T-helper 1 cell treated with Interleukin-12 subunit alpha and Interleukin-12 subunit beta and Interleukin-4 antibody, amounts not matched to agents 30 ng/mL and 1 ng/mL, for 36 hours (primary cell): Measurements from ENCODE around the gene RORC. TPM values are rescaled to one million over a fixed set of nuclear protein-coding genes. Genes with fewer than 3 reads are reported as not detected.
"Not testable (repeated sequence)": the region's sequence is repeated elsewhere in the genome, so short reads cannot be mapped to it uniquely, and the experiment has no call there.

ENCODE experiments used
- intact Hi-C: fragments of 100-400 bp; cut with micrococcal nuclease; formaldehyde crosslinking; loops from one replicate; pipeline ENCODE4 v1.15.1; 2024
- total RNA-seq: library from RNA; stranded (reverse); gene quantifications from 2 replicates; pipeline ENCODE4 v1.2.3, GENCODE V29; 2022

The RORC gene
- total RNA-seq, 1 donor from 2014 or later = 1.5 TPM

GRCh38 chr1:151779852-151780251, 51.8 kb downstream of the RORC start:
- intact Hi-C loops = no loop called here

- intact Hi-C loops = no loop called here
Observed at GRCh38 chr1:151777317-151777716, 54.3 kb downstream of the RORC start.

- intact Hi-C loops = no loop called here
Observed at GRCh38 chr1:151776665-151777062, 54.9 kb downstream of the RORC start.

- intact Hi-C loops = no loop called here
Observed at GRCh38 chr1:151775894-151776664, 55.5 kb downstream of the RORC start.

- intact Hi-C loops = no loop called here
Observed at GRCh38 chr1:151774256-151774922, 57.2 kb downstream of the RORC start.

- intact Hi-C loops = no loop called here
Observed at GRCh38 chr1:151773702-151774101, 57.9 kb downstream of the RORC start.

GRCh38 chr1:151769270-151769669, 62.3 kb downstream of the RORC start:
- intact Hi-C loops = not testable (repeated sequence)

GRCh38 chr1:151768351-151769066, 63.1 kb downstream of the RORC start:
- intact Hi-C loops = not testable (repeated sequence)

- intact Hi-C loops = loop anchor here (1.0 to 2.0 kb wide), 9 partner anchors 26 to 483 kb away; partner anchors contain the start of genes PI4KB, RFX5, RIIAD1 and TDRKH
Observed at GRCh38 chr1:151763990-151764389, 67.6 kb downstream of the RORC start.

GRCh38 chr1:151762941-151763921, 68.4 kb downstream of the RORC start, which contains the start of gene MRPL9:
TSS of gene MRPL9 (minus strand) at chr1:151763496. CDS start at chr1:151763479, 17 bp downstream.
- intact Hi-C loops = loop anchor here (1.0 to 2.0 kb wide), 9 partner anchors 27 to 482 kb away; partner anchors contain the start of genes PI4KB, RFX5, RIIAD1 and TDRKH

- intact Hi-C loops = loop anchor here (1.0 kb wide), 1 partner anchor 11 kb away; no protein-coding TSS in a partner anchor
Observed at GRCh38 chr1:151760597-151761385, 70.8 kb downstream of the RORC start.

- intact Hi-C loops = no loop called here
Observed at GRCh38 chr1:151759241-151759640, 72.4 kb downstream of the RORC start.

GRCh38 chr1:151756291-151756690, 75.3 kb downstream of the RORC start:
- intact Hi-C loops = no loop called here

Other genes starting within 250 kb of the RORC start
- 27.0 and 27.6 TPM in 2 replicates for gene SNX27, start 219.8 kb downstream of the RORC start, total RNA-seq
- gene CELF3, start 115.0 kb downstream of the RORC start, total RNA-seq = not detected in 2 replicates
- not detected in 2 replicates for gene RIIAD1, start 110.3 kb downstream of the RORC start, total RNA-seq
- 108 and 113 TPM in 2 replicates for gene MRPL9, start 68.3 kb downstream of the RORC start, total RNA-seq
- gene TDRKH, start 41.3 kb downstream of the RORC start, total RNA-seq = 20.3 and 20.8 TPM in 2 replicates
- 0.10 and 0.12 TPM in 2 replicates for gene LINGO4, start 26.4 kb downstream of the RORC start, total RNA-seq
- gene C2CD4D, start 8.0 kb upstream of the RORC start, total RNA-seq = 0.66 and 0.83 TPM in 2 replicates
- not detected in 2 replicates for gene THEM5, start 21.9 kb upstream of the RORC start, total RNA-seq
- 31.9 and 34.6 TPM in 2 replicates for gene THEM4, start 77.7 kb upstream of the RORC start, total RNA-seq
- 263 and 272 TPM in 2 replicates for gene S100A10, start 162.1 kb upstream of the RORC start, total RNA-seq
- gene S100A11, start 205.2 kb upstream of the RORC start, total RNA-seq = 450 TPM in 2 replicates